ENCODE measurements around the gene RAPGEF5.

Gene RAPGEF5

DNA sequence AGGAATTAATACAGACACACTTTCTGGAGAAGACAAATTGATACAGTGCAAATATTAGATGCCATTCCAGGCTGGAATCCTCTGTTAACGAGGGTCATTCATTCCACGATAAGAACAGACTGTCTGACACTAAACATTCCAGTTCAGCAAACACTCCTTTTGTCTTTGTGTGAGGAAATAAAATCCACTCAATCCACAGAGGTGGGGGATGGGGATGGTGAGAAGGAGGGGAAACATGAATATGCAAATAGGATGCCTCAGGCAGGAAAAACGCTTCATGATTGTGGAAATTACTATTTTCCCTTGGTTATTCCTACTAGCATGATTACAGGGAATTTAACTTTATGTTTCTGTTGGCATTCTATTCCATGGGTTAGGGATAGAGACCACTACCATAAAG is 214.4 kb downstream of the RAPGEF5 start:
- H3K27ac ChIP-seq (ENCODE audit: low read depth, low read length), result no peak overlapping the region
- peaks cover 2% of the 10 kb centered on the region for H3K4me1 ChIP-seq (ENCODE audit: control insufficient read depth, insufficient read depth, low read length, unreplicated experiment)
- H3K36me3 ChIP-seq (ENCODE audit: insufficient read depth, low read length), result no peaks in the 10 kb centered on the region

GRCh38 chr7:22141355-22141754 is 215.6 kb downstream of the RAPGEF5 start:
- Histone ChIP-seq H3K4me3 (ENCODE audit: low read depth, low read length) (no peak overlapping the region), H2AFZ (ENCODE audit: low read length, unreplicated experiment) (no peak overlapping the region), H3K27ac (ENCODE audit: low read depth, low read length) (no peak overlapping the region), H3K27me3 (ENCODE audit: insufficient read depth, low read length) (no peaks in the 10 kb centered on the region), H3K79me2 (ENCODE audit: control insufficient read depth, insufficient read depth, low read length, unreplicated experiment) (no peaks in the 10 kb centered on the region), H3K36me3 (ENCODE audit: insufficient read depth, low read length) (no peaks in the 10 kb centered on the region), H3K4me1 (ENCODE audit: control insufficient read depth, insufficient read depth, low read length, unreplicated experiment) (peaks cover 12% of the 10 kb centered on the region)

More for the DNA sequence above, 214.4 kb downstream of the RAPGEF5 start:
- Histone ChIP-seq H2AFZ (ENCODE audit: low read length, unreplicated experiment) (no peak overlapping the region), H3K4me3 (ENCODE audit: low read depth, low read length) (no peak overlapping the region), H3K79me2 (ENCODE audit: control insufficient read depth, insufficient read depth, low read length, unreplicated experiment) (no peaks in the 10 kb centered on the region), H3K27me3 (ENCODE audit: insufficient read depth, low read length) (no peaks in the 10 kb centered on the region)

DNA sequence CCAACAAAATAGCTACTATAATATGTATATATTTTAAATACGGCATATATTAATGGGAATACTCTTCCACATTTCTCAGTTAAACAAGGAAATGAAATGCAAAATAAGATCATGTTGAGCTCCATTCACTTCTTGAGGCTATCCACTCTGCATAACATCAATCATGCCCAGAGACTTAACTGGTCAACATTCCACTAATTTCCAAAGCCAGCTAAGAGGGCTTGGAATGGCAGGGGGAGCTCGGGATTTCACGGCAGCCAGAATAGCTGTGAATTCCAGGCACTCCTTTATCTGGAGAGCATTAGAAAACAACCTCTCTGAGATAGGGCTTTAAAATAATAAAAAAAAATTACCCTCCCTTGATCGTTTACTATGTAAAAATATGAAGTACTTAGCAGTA is 216.4 kb downstream of the RAPGEF5 start:
- Histone ChIP-seq H3K4me1 (ENCODE audit: control insufficient read depth, insufficient read depth, low read length, unreplicated experiment) (peaks cover 12% of the 10 kb centered on the region), H3K27me3 (ENCODE audit: insufficient read depth, low read length) (no peaks in the 10 kb centered on the region), H3K36me3 (ENCODE audit: insufficient read depth, low read length) (no peaks in the 10 kb centered on the region), H3K27ac (ENCODE audit: low read depth, low read length) (no peak overlapping the region), H3K4me3 (ENCODE audit: low read depth, low read length) (no peak overlapping the region), H3K79me2 (ENCODE audit: control insufficient read depth, insufficient read depth, low read length, unreplicated experiment) (no peaks in the 10 kb centered on the region), H2AFZ (ENCODE audit: low read length, unreplicated experiment) (no peak overlapping the region)

DNA sequence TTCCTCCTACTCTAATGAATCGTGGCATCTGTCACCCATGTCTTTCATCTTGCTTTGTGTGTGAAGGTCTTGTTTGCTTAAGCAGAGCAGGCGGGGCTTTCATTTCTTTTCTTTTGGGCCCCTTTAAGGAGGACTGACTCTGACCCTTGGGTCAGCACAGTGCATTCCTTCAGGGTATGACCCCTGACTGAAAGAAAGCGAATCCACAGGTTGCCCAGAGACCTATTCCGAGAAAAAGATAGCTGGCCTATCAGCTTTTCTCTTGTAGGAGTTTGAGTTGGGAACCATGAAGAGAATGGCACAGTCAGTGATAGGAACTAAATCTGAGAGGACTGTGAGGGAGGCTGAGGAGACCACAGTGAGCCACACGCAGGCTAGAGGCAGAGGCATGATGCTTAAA is 218.1 kb downstream of the RAPGEF5 start:
- Histone ChIP-seq H3K36me3 (ENCODE audit: insufficient read depth, low read length) (no peaks in the 10 kb centered on the region), H3K4me1 (ENCODE audit: control insufficient read depth, insufficient read depth, low read length, unreplicated experiment) (peaks cover 12% of the 10 kb centered on the region), H3K4me3 (ENCODE audit: low read depth, low read length) (no peak overlapping the region), H2AFZ (ENCODE audit: low read length, unreplicated experiment) (no peak overlapping the region), H3K27me3 (ENCODE audit: insufficient read depth, low read length) (no peaks in the 10 kb centered on the region), H3K27ac (ENCODE audit: low read depth, low read length) (no peak overlapping the region), H3K79me2 (ENCODE audit: control insufficient read depth, insufficient read depth, low read length, unreplicated experiment) (no peaks in the 10 kb centered on the region)

DNA sequence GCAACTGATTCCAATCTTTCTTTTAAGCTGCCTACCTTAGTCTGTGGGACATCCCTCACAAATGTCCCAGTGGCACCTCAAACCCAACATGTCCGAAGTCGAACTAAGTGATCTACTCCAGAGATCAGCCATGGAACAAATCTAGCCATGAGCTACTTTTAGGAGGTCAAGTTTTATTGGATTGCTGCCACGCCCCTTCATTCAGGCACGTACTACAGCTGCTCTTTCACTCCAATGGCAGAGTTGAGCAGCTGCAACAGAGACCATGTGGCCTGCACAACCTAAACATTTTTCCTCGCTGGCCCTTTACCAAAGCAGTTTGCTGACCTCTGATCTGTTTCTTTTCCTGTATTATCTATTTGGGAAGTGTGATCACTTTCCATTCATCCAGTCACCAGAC is 218.8 kb downstream of the RAPGEF5 start:
- Histone ChIP-seq H3K27me3 (ENCODE audit: insufficient read depth, low read length) (no peaks in the 10 kb centered on the region), H3K36me3 (ENCODE audit: insufficient read depth, low read length) (no peaks in the 10 kb centered on the region), H3K4me1 (ENCODE audit: control insufficient read depth, insufficient read depth, low read length, unreplicated experiment) (peaks cover 12% of the 10 kb centered on the region), H3K27ac (ENCODE audit: low read depth, low read length) (no peak overlapping the region), H3K79me2 (ENCODE audit: control insufficient read depth, insufficient read depth, low read length, unreplicated experiment) (no peaks in the 10 kb centered on the region), H2AFZ (ENCODE audit: low read length, unreplicated experiment) (no peak overlapping the region), H3K4me3 (ENCODE audit: low read depth, low read length) (no peak overlapping the region)

GRCh38 chr7:22137466-22137865 is 219.5 kb downstream of the RAPGEF5 start:
- Histone ChIP-seq H3K27me3 (ENCODE audit: insufficient read depth, low read length) (no peaks in the 10 kb centered on the region), H2AFZ (ENCODE audit: low read length, unreplicated experiment) (no peak overlapping the region), H3K4me3 (ENCODE audit: low read depth, low read length) (no peak overlapping the region), H3K79me2 (ENCODE audit: control insufficient read depth, insufficient read depth, low read length, unreplicated experiment) (no peaks in the 10 kb centered on the region), H3K4me1 (ENCODE audit: control insufficient read depth, insufficient read depth, low read length, unreplicated experiment) (peaks cover 12% of the 10 kb centered on the region), H3K27ac (ENCODE audit: low read depth, low read length) (no peak overlapping the region), H3K36me3 (ENCODE audit: insufficient read depth, low read length) (no peaks in the 10 kb centered on the region)

- Histone ChIP-seq H3K27ac (ENCODE audit: low read depth, low read length) (no peak overlapping the region), H3K4me3 (ENCODE audit: low read depth, low read length) (no peak overlapping the region), H2AFZ (ENCODE audit: low read length, unreplicated experiment) (no peak overlapping the region), H3K79me2 (ENCODE audit: control insufficient read depth, insufficient read depth, low read length, unreplicated experiment) (no peaks in the 10 kb centered on the region), H3K27me3 (ENCODE audit: insufficient read depth, low read length) (no peaks in the 10 kb centered on the region), H3K4me1 (ENCODE audit: control insufficient read depth, insufficient read depth, low read length, unreplicated experiment) (peaks cover 12% of the 10 kb centered on the region), H3K36me3 (ENCODE audit: insufficient read depth, low read length) (no peaks in the 10 kb centered on the region)
Measured at GRCh38 chr7:22137026-22137425, 219.9 kb downstream of the RAPGEF5 start.

- no peaks in the 10 kb centered on the region for H3K27me3 ChIP-seq (ENCODE audit: insufficient read depth, low read length)
- no peak overlapping the region for H2AFZ ChIP-seq (ENCODE audit: low read length, unreplicated experiment)
- peaks cover 3% of the 10 kb centered on the region for H3K4me1 ChIP-seq (ENCODE audit: control insufficient read depth, insufficient read depth, low read length, unreplicated experiment)
- H3K4me3 ChIP-seq (ENCODE audit: low read depth, low read length), result no peak overlapping the region
- H3K36me3 ChIP-seq (ENCODE audit: insufficient read depth, low read length), result no peaks in the 10 kb centered on the region
- no peaks in the 10 kb centered on the region for H3K79me2 ChIP-seq (ENCODE audit: control insufficient read depth, insufficient read depth, low read length, unreplicated experiment)
- no peak overlapping the region for H3K27ac ChIP-seq (ENCODE audit: low read depth, low read length)
Measured at GRCh38 chr7:22129819-22130580, 227.0 kb downstream of the RAPGEF5 start.

- H3K27ac ChIP-seq (ENCODE audit: low read depth, low read length), result no peak overlapping the region
- H3K27me3 ChIP-seq (ENCODE audit: insufficient read depth, low read length), result no peaks in the 10 kb centered on the region
- peaks cover 3% of the 10 kb centered on the region for H3K4me1 ChIP-seq (ENCODE audit: control insufficient read depth, insufficient read depth, low read length, unreplicated experiment)
- no peak overlapping the region for H3K4me3 ChIP-seq (ENCODE audit: low read depth, low read length)
- H2AFZ ChIP-seq (ENCODE audit: low read length, unreplicated experiment), result no peak overlapping the region
- no peaks in the 10 kb centered on the region for H3K79me2 ChIP-seq (ENCODE audit: control insufficient read depth, insufficient read depth, low read length, unreplicated experiment)
- no peaks in the 10 kb centered on the region for H3K36me3 ChIP-seq (ENCODE audit: insufficient read depth, low read length)
Measured at GRCh38 chr7:22129166-22129565, 227.8 kb downstream of the RAPGEF5 start.

DNA sequence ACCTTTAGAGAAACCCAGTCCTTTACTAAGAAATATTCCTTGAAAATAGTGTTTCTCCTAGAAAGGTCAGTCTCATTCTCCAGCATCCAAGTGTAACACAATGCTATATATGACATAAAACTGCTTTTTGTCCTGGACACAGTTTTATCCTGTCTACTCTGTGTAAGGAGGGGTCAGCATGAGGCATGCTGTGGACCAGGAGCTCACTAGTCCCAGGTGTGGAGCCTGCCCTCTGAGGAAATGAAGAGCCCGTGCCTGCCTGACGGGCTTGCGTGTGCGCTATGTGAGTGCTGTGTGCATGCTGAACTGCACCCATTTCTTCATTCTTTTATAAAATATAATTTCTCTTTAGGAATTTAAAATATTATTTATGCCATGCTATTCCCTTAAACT is 228.4 kb downstream of the RAPGEF5 start:
- H3K27ac ChIP-seq (ENCODE audit: low read depth, low read length), result no peak overlapping the region
- H3K27me3 ChIP-seq (ENCODE audit: insufficient read depth, low read length), result no peaks in the 10 kb centered on the region
- peaks cover 3% of the 10 kb centered on the region for H3K4me1 ChIP-seq (ENCODE audit: control insufficient read depth, insufficient read depth, low read length, unreplicated experiment)

DNA sequence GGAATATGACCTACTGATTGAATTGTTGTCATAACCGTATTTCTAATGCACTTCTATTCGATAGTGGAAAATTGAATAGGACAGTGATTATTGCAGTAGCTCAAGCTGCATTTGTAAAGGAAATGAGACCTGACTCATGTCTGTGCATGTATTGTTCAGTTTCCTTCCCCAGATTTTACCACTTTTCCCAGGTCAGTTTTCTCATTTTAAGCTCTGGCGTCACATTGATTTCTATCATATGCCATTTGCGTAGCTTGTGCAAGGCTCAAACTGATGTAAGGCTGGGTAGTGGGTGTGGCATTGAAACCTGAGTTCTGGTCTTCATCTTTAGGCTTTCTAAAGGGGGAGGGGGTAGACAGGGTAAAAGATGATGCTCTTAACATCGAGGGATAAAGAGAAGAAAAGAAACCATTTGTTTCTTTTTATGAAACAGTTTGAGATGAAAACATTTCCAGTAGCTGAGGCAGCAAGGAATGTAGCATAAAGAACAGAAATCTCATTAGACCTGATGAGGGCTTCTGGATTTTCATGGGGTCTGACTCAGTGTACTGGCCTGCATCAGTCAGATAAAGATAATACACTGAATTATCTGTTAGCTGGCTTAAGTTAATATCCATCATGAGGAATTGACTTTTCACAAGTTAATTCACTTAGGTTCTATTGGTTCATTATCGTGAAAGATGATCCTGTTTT is 229.0 kb downstream of the RAPGEF5 start:
- H3K27me3 ChIP-seq (ENCODE audit: insufficient read depth, low read length), result no peaks in the 10 kb centered on the region
- H3K36me3 ChIP-seq (ENCODE audit: insufficient read depth, low read length), result no peaks in the 10 kb centered on the region
- H2AFZ ChIP-seq (ENCODE audit: low read length, unreplicated experiment), result no peak overlapping the region
- H3K79me2 ChIP-seq (ENCODE audit: control insufficient read depth, insufficient read depth, low read length, unreplicated experiment), result no peaks in the 10 kb centered on the region
- H3K4me3 ChIP-seq (ENCODE audit: low read depth, low read length), result no peak overlapping the region
- H3K4me1 ChIP-seq (ENCODE audit: control insufficient read depth, insufficient read depth, low read length, unreplicated experiment), result peaks cover 3% of the 10 kb centered on the region
- no peak overlapping the region for H3K27ac ChIP-seq (ENCODE audit: low read depth, low read length)

More for the DNA sequence above, 228.4 kb downstream of the RAPGEF5 start:
- H2AFZ ChIP-seq (ENCODE audit: low read length, unreplicated experiment), result no peak overlapping the region
- H3K79me2 ChIP-seq (ENCODE audit: control insufficient read depth, insufficient read depth, low read length, unreplicated experiment), result no peaks in the 10 kb centered on the region
- H3K36me3 ChIP-seq (ENCODE audit: insufficient read depth, low read length), result no peaks in the 10 kb centered on the region
- no peak overlapping the region for H3K4me3 ChIP-seq (ENCODE audit: low read depth, low read length)

Data from ACC112 (cell line).